Cardiac fibroblast (primary cell): ENCODE results near the gene SYP.
A peak's percentile ranks its signal among the peaks of the same experiment; 100 is the strongest.

Experiments
- DNase-seq, 2 donors: peaks; one replicate each; pipeline versions ENCODE4 v3.0.0 to v3.0.0-alpha.2; 2010; ENCODE audit warnings: low read depth in 2 of 2
- H3K4me3 ChIP-seq, 2 donors: replicated peaks in 1 of 2; 1 replicate in 1 of 2; 2 replicates in 1 of 2; pipeline ENCODE4 v1.5.1; 2011; ENCODE audit warnings: low read depth in 2 of 2, low read length in 2 of 2, mild to moderate bottlenecking in 2 of 2, moderate library complexity in 1 of 2
- TF ChIP-seq, protein P1 (sequence below): IDR thresholded peaks from one replicate; pipeline ENCODE4 v1.5.1; 2011; ENCODE audit warnings: low read depth, mild to moderate bottlenecking, low read length, inconsistent platforms

The SYP gene

DNA sequence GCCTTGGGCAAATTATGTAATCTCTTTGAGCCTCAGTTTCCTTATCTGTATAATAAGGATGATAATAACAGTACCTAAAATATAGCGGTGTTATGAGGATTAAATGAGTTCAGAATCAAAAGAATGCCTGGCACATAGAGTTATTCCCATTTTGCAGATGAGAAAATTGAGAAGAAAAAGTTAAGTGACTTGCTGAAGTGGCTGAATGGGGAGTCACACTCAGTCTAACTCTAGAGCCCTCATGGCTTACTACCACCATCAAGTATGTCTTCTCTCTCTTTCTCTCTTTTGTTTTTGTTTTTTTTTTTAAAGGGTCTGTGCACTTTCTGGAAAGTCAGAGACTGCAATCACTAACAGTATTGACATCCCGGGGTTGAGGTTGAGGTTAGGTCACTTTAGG is 32.5 kb upstream of the SYP start:
- H3K4me3 ChIP-seq, result no peak overlapping the region
- no peak for DNase-seq
- TF ChIP-seq, protein P1, sequence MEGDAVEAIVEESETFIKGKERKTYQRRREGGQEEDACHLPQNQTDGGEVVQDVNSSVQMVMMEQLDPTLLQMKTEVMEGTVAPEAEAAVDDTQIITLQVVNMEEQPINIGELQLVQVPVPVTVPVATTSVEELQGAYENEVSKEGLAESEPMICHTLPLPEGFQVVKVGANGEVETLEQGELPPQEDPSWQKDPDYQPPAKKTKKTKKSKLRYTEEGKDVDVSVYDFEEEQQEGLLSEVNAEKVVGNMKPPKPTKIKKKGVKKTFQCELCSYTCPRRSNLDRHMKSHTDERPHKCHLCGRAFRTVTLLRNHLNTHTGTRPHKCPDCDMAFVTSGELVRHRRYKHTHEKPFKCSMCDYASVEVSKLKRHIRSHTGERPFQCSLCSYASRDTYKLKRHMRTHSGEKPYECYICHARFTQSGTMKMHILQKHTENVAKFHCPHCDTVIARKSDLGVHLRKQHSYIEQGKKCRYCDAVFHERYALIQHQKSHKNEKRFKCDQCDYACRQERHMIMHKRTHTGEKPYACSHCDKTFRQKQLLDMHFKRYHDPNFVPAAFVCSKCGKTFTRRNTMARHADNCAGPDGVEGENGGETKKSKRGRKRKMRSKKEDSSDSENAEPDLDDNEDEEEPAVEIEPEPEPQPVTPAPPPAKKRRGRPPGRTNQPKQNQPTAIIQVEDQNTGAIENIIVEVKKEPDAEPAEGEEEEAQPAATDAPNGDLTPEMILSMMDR, result no peak

DNA sequence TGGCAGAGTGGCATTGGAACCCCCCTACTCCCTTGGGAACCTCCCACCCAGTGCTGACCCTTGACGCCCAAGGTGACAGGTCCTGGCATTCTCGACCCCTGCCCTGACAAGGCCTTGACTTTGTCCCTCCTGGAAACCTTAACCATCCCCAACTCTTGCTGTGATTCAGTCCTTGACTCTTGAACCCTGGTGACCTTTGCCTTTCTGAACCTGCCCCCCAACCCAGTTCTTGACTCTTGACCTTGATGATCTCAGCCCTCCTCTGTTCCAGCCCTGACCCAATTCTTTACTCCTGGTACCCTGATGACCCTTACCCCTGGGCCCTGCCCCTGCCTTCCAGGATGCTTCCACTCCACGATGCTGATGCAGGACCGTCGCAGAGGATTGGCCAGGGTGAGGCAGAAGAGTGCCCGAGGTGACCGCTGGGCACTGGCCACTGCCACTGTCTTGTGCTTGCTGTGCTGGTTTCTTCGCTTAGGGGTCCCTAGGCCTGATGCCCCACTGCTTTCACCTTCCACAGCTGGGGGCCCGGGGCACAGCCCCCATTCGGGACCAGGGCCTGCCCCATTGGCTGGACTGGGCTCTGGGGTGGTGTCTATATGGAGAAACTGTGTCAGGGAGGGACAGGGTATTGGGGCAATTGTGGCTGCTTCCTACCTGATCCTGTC is 31.5 kb upstream of the SYP start:
- no peak for DNase-seq
- H3K4me3 ChIP-seq, result no peak overlapping the region
- TF ChIP-seq, protein P1, result no peak

DNA sequence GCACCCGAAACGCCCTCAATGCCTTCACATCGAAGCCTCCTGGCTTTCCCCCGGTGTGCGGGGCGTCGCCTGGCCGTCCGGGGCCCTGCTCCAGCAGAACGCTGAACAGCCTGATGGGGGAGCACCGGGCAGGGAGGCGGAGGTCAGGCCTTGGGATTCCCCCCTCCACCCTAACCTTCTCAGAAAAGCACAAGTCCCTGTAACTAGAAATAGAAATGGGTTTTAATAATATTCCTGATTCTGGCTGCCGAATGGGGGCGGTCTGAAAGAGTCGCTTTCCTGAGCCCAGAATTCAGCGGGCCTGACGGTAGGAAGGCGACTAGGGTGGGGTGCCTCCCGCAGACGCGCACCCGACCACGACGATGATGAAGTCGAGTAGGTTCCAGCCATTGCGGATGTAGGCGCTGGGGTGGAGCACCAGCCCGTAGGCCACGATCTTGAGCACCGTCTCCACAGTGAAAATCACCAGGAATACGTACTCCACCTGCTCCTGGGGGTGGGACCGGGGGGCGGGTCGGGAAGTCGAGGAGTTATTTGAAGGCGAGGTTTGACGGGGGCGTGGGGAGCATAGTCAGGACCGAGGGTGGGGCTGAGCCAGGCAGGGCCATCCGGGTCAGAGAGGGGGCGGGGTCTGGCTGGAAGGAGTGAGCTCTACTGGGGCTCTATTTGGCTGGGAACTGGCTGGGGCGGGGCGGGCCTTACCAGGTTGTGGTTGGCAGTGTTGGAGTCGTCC is 30.7 kb upstream of the SYP start:
- peak overlapping the region in 1 of 2 donors; percentile 4 for H3K4me3 ChIP-seq
- TF ChIP-seq, protein P1, result peak; percentile 13
- DNase-seq, result no peak

DNA sequence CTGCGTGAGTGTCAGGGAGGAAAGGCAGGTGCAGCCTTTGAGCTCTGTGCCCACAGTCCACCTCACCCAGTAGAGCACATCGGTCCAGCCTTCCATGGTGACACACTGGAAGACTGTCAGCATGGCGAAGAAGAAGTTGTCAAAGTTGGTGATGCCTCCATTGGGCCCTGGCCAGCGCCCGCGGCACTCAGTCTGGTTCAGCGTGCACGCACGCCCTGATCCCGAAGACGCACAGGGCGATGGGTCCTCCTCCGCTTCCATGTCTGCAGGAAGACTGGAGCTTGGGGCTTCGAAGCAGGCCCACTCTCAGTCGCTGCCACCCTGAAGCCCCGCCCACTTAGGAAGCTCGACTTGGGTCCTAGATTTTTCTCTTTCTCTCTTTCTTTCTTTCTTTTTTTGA is 28.2 kb upstream of the SYP start:
- TF ChIP-seq, protein P1, result no peak
- no peak overlapping the region for H3K4me3 ChIP-seq
- no peak for DNase-seq

DNA sequence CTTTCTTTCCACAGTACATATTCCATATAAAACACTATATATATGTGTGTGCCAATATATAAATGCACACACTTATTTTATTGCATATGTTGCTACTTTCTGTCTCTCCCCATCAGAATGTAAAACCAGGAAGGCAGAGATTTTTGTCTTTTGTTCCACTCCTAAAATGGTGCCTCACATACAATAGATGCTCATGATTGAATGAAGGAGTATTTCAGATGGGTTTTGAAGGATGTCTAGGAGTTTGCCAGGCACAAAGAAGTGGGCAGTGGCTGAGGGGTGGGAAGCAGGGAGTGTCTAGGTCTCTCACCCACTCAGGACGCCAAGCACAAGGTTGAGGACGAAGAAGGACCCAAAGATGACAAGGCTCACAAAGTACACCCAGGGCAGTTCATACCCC is 27.7 kb upstream of the SYP start:
- H3K4me3 ChIP-seq, result no peak overlapping the region
- DNase-seq, result no peak
- TF ChIP-seq, protein P1, result no peak

DNA sequence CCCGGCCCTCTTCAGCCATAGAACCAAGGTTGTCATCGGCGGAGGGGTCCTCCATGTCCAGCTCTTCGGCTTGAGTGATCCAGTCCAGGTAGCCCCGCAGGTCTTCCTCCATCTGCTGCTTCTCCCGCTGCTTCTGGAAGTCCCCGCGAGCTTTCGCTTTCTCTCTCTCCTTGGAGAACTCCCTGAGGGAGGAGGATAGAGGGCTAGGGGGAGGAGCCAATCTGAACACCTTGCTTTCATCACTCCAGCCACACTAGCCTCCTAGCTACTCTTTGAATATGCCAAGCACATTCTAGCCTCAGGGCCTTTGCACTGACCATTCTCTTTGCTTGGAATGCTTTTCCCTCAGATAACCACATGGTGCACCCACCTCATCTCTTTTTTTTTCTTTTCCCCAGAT is 27.0 kb upstream of the SYP start:
- TF ChIP-seq, protein P1, result no peak
- no peak for DNase-seq
- no peak overlapping the region for H3K4me3 ChIP-seq
